Fibroblast of lung (primary cell): ENCODE results near the gene SAMSN1.

ENCODE experiments used
- CTCF ChIP-seq, 2 donors: IDR thresholded peaks in 1 of 2; conservative IDR thresholded peaks in 1 of 2; 1 replicate in 1 of 2; 2 replicates in 1 of 2; pipeline ENCODE4 v1.5.1; 2011 to 2012; ENCODE audit warnings: low read length in 2 of 2, control low read depth in 1 of 2, inconsistent platforms in 1 of 2, low read depth in 1 of 2, mild to moderate bottlenecking in 1 of 2
- EZH2 ChIP-seq: IDR thresholded peaks from 2 replicates; pipeline ENCODE4 v1.5.1; 2012; ENCODE audit warnings: low read length, control low read depth, mild to moderate bottlenecking; ENCODE audit errors: missing control alignments

GRCh38 chr21:14484188-14485009 is 61.7 kb downstream of the SAMSN1 start:
- TF ChIP-seq CTCF (conservative IDR thresholded peaks at IDR 0.05 in 1 of 2, IDR thresholded peaks at IDR 0.05 in 1 of 2; ENCODE audit: low read depth in 1 of 2, low read length in 2 of 2), result no peak
- no peak for TF ChIP-seq EZH2
